ENCODE data around the gene CCDC3.

The CCDC3 gene

DNA sequence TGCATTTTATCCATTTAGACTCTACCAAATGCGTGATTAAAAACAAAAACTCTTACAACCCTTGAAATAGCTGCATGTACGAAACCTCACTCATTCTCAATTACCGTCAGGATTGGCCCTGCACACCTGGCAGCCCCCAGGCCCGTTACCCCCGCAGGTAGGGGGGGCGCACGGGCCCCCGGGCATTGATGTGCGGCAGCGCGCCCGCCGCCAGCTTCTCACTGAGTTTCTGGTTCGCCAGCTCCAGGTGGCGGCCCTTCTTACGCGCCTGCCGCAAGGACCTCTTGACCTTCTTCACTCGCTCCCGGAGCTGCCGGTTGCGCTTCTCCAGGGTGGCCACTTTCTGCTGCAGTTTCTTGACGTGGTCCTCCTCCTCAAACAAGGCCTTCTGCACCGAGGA, 103.2 kb downstream of the CCDC3 start:
- H3F3A ChIP-seq (ENCODE audit: insufficient read depth, low read length): no peaks in the 10 kb centered on the region
- no peaks in the 10 kb centered on the region for H3K4me1 ChIP-seq (ENCODE audit: insufficient read depth, low read length, severe bottlenecking)
- no peaks in the 10 kb centered on the region for H3K9me2 ChIP-seq (ENCODE audit: low read depth, low read length)
- H3K4me2 ChIP-seq (ENCODE audit: low read length): no peak overlapping the region
- no peaks in the 10 kb centered on the region for H3K79me2 ChIP-seq (ENCODE audit: insufficient read depth, low read length)
- H3K36me3 ChIP-seq (ENCODE audit: insufficient read depth, low read length): no peaks in the 10 kb centered on the region
- no peaks in the 10 kb centered on the region for H3K9me3 ChIP-seq (ENCODE audit: low read length)
- TF ChIP-seq, protein P1, sequence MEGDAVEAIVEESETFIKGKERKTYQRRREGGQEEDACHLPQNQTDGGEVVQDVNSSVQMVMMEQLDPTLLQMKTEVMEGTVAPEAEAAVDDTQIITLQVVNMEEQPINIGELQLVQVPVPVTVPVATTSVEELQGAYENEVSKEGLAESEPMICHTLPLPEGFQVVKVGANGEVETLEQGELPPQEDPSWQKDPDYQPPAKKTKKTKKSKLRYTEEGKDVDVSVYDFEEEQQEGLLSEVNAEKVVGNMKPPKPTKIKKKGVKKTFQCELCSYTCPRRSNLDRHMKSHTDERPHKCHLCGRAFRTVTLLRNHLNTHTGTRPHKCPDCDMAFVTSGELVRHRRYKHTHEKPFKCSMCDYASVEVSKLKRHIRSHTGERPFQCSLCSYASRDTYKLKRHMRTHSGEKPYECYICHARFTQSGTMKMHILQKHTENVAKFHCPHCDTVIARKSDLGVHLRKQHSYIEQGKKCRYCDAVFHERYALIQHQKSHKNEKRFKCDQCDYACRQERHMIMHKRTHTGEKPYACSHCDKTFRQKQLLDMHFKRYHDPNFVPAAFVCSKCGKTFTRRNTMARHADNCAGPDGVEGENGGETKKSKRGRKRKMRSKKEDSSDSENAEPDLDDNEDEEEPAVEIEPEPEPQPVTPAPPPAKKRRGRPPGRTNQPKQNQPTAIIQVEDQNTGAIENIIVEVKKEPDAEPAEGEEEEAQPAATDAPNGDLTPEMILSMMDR (IDR thresholded peaks at IDR 0.05; ENCODE audit: low read length): no peak
- TF ChIP-seq EZH2 (IDR thresholded peaks at IDR 0.05; ENCODE audit: borderline replicate concordance, low read length): no peak
- no peak overlapping the region for H3K9ac ChIP-seq (ENCODE audit: low read length)
- no peaks in the 10 kb centered on the region for H3K27me3 ChIP-seq (ENCODE audit: insufficient read depth, low read length)
- no peaks in the 10 kb centered on the region for H4K20me1 ChIP-seq (ENCODE audit: insufficient read depth, low read length)
- no peak overlapping the region for H3K27ac ChIP-seq (ENCODE audit: low read depth, low read length, poor library complexity, severe bottlenecking)
- H2AFZ ChIP-seq (ENCODE audit: low read length): no peak overlapping the region
- H3K4me3 ChIP-seq (ENCODE audit: low read depth, low read length, poor library complexity, severe bottlenecking): no peak overlapping the region

DNA sequence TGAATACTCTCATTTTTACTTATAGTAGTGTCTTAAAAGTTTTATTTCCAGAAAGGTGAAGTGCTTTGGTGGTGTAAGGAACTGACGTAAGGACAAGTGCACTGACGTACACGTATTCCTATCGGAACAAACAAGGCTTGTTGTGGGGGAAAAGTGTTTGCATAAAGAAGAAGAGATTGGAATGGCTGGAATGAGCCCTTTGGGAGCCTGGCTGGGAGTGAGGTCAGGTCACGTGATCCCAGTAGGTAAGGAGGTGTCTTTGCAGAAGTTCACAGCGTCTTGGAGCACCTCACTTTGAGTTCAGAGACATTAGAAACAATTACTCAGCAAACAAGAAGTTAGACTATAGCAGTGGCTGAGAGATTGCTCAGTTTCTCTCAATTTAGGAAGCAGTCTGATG, 104.2 kb downstream of the CCDC3 start:
- H4K20me1 ChIP-seq (ENCODE audit: insufficient read depth, low read length): no peaks in the 10 kb centered on the region
- no peak overlapping the region for H2AFZ ChIP-seq (ENCODE audit: low read length)
- TF ChIP-seq, protein P1 (IDR thresholded peaks at IDR 0.05; ENCODE audit: low read length): no peak
- TF ChIP-seq EZH2 (IDR thresholded peaks at IDR 0.05; ENCODE audit: borderline replicate concordance, low read length): no peak
- no peak overlapping the region for H3K27ac ChIP-seq (ENCODE audit: low read depth, low read length, poor library complexity, severe bottlenecking)
- H3K79me2 ChIP-seq (ENCODE audit: insufficient read depth, low read length): no peaks in the 10 kb centered on the region
- no peak overlapping the region for H3K4me2 ChIP-seq (ENCODE audit: low read length)
- no peak overlapping the region for H3K9ac ChIP-seq (ENCODE audit: low read length)
- no peaks in the 10 kb centered on the region for H3K4me1 ChIP-seq (ENCODE audit: insufficient read depth, low read length, severe bottlenecking)
- H3K36me3 ChIP-seq (ENCODE audit: insufficient read depth, low read length): no peaks in the 10 kb centered on the region
- no peaks in the 10 kb centered on the region for H3K9me2 ChIP-seq (ENCODE audit: low read depth, low read length)
- H3K27me3 ChIP-seq (ENCODE audit: insufficient read depth, low read length): no peaks in the 10 kb centered on the region
- no peak overlapping the region for H3K4me3 ChIP-seq (ENCODE audit: low read depth, low read length, poor library complexity, severe bottlenecking)
- H3K9me3 ChIP-seq (ENCODE audit: low read length): no peaks in the 10 kb centered on the region
- H3F3A ChIP-seq (ENCODE audit: insufficient read depth, low read length): no peaks in the 10 kb centered on the region

DNA sequence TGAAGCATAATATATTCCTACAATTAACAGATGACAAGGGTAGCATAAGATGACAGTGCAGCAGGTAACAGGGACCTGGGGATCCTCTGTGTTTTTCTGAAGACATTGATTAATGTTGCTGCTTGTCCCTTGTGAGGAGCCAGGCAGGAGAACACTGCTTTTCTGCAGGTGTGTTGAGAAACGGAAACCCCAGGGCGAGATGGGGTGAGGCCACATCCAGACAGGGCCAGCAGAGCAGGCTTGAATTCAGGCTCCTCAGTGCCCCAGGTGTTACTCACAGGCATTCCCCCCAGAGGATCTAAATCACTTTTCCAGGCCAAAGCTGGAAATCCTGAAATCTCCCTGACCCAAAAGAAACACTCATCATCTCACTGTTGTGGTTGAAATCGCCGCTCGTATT, 105.3 kb downstream of the CCDC3 start:
- H3K9me2 ChIP-seq (ENCODE audit: low read depth, low read length): no peaks in the 10 kb centered on the region

More for the DNA sequence above, 105.3 kb downstream of the CCDC3 start:
- Histone ChIP-seq H3K36me3 (ENCODE audit: insufficient read depth, low read length) (no peaks in the 10 kb centered on the region), H3K27ac (ENCODE audit: low read depth, low read length, poor library complexity, severe bottlenecking) (no peak overlapping the region), H3K4me2 (ENCODE audit: low read length) (no peak overlapping the region), H3F3A (ENCODE audit: insufficient read depth, low read length) (no peaks in the 10 kb centered on the region), H3K9me3 (ENCODE audit: low read length) (no peaks in the 10 kb centered on the region), H3K27me3 (ENCODE audit: insufficient read depth, low read length) (no peaks in the 10 kb centered on the region; the same call in 1 of the 2 replicates), H4K20me1 (ENCODE audit: insufficient read depth, low read length) (no peaks in the 10 kb centered on the region), H3K4me1 (ENCODE audit: insufficient read depth, low read length, severe bottlenecking) (no peaks in the 10 kb centered on the region), H2AFZ (ENCODE audit: low read length) (no peak overlapping the region), H3K4me3 (ENCODE audit: low read depth, low read length, poor library complexity, severe bottlenecking) (no peak overlapping the region), H3K9ac (ENCODE audit: low read length) (no peak overlapping the region), H3K79me2 (ENCODE audit: insufficient read depth, low read length) (no peaks in the 10 kb centered on the region)
- TF ChIP-seq, protein P1 (IDR thresholded peaks at IDR 0.05; ENCODE audit: low read length): no peak
- no peak for TF ChIP-seq EZH2 (IDR thresholded peaks at IDR 0.05; ENCODE audit: borderline replicate concordance, low read length)

All from OCI-LY1 (cell line).